T-helper 9 cell (primary cell): Measurements from ENCODE around the gene GMEB2.
"Not testable (repeated sequence)": the region's sequence is repeated elsewhere in the genome, so short reads cannot be mapped to it uniquely, and the experiment has no call there.

Source experiments
- DNase-seq: peaks from one replicate; pipeline ENCODE4 v3.0.0-alpha.2; 2020

The GMEB2 gene

GRCh38 chr20:63657260-63657936 is 30.5 kb upstream of the GMEB2 start:
- no peak for DNase-seq

- no peak for DNase-seq
Observed at GRCh38 chr20:63656451-63656850, 29.6 kb upstream of the GMEB2 start.

- DNase-seq = no peak
Observed at GRCh38 chr20:63655249-63655648, 28.3 kb upstream of the GMEB2 start.

GRCh38 chr20:63653974-63654668 is 27.2 kb upstream of the GMEB2 start:
- no peak for DNase-seq

GRCh38 chr20:63653041-63653973 is 26.4 kb upstream of the GMEB2 start, which contains the start of gene STMN3:
Gene STMN3 (minus strand): TSS chr20:63653424. CDS start chr20:63653345, 79 bp downstream.
- DNase-seq = peak; percentile 68

GRCh38 chr20:63652192-63652980 is 25.5 kb upstream of the GMEB2 start:
- DNase-seq = peak; percentile 41

GRCh38 chr20:63651942-63652191 is 25.0 kb upstream of the GMEB2 start:
- DNase-seq = peak; percentile 37

- not testable (repeated sequence) for DNase-seq
Observed at GRCh38 chr20:63650486-63650885, 23.6 kb upstream of the GMEB2 start.

GRCh38 chr20:63648895-63649589 is 22.1 kb upstream of the GMEB2 start:
- no peak for DNase-seq

- no peak for DNase-seq
Observed at GRCh38 chr20:63648190-63648589, 21.3 kb upstream of the GMEB2 start.

- DNase-seq = no peak
Observed at GRCh38 chr20:63645218-63645617, 18.3 kb upstream of the GMEB2 start.

GRCh38 chr20:63643946-63644345 is 17.0 kb upstream of the GMEB2 start:
- DNase-seq = no peak

- no peak for DNase-seq
Observed at GRCh38 chr20:63643499-63643898, 16.6 kb upstream of the GMEB2 start.

- DNase-seq = no peak
Observed at GRCh38 chr20:63642527-63643247, 15.8 kb upstream of the GMEB2 start.

GRCh38 chr20:63641792-63642523 is 15.1 kb upstream of the GMEB2 start:
- DNase-seq = peak; percentile 98

- DNase-seq = peak; percentile 27
Observed at GRCh38 chr20:63641146-63641791, 14.4 kb upstream of the GMEB2 start.

- DNase-seq = not testable (repeated sequence)
Observed at GRCh38 chr20:63640686-63641085, 13.8 kb upstream of the GMEB2 start.

- DNase-seq = no peak
Observed at GRCh38 chr20:63640086-63640485, 13.2 kb upstream of the GMEB2 start.

GRCh38 chr20:63639093-63639975 is 12.4 kb upstream of the GMEB2 start:
- DNase-seq = peak; percentile 58
